NCI-H226 (cell line): ENCODE measurements around the gene UGT2B15.
"Not testable (repeated sequence)": the region's sequence is repeated elsewhere in the genome, so short reads cannot be mapped to it uniquely, and the experiment has no call there.

ENCODE experiments used
- DNase-seq: peaks from one replicate; pipeline ENCODE4 v3.0.0-alpha.2; 2015

Gene UGT2B15

DNA sequence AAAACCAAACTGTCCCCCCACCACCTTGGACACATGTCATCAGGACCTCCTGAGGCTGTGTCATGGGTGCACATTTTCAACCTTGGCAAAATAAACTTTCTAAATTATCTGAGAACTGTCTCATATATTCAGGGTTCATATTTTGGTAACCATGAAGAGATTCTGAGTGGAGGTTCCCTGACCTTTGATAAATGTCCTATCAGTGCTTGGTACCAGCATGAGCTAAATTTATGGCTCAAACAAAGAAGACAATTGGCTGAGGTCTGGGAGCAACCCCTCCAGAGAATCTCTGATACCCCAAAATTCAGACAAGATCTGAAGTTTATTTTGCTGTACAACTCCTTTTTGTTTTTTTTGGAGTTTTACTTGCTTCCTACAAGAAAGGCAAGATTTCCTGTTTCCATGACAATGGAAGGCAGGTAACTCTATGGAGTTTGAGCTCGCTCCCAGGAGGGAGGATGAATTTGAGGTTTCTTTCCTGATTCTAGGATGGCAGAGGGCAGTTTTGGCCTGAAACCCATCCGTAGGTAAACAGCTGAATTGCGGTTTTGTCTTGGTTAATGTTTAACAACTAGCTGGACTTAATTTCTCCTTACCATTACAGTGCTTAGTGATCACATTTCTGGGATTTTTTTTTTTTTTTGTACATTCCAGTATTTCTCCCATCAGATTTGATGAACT, 14.5 kb downstream of the UGT2B15 start:
- DNase-seq, result no peak

DNA sequence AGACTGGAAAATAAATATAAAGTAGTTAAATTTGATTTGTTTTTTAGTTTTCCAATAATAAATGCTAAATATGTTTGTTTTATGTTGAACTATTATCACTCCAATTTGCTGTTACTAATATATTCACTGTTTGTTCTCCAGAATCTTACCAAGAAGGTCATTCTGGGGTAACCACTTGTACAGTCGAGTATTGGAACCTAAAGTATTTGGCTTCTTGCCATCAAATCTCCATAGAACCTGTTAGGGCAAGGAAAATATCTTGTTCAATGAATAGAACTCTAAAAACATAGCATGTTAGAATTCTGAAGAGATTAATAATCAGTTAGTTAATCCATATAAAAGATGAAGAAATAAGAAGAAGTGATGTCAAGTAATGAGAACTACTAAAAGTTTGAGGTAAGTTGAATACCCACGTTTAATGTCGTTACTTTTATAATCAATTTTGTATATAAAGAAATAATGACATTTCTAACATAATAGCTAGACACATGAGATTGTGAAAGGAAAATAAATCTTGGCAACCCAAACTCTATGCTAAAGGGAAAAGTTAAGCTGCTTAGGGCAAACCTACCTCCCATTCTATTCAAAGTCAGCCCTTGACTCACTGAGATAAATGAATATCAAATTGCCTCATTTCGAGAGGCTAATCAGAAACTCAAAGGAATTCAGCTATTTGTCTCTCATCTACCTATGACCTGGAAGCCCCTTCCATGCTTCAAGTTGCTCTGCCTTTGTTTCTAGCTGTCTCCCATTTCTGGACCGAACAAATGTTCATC, 15.3 kb downstream of the UGT2B15 start:
- DNase-seq, result no peak

DNA sequence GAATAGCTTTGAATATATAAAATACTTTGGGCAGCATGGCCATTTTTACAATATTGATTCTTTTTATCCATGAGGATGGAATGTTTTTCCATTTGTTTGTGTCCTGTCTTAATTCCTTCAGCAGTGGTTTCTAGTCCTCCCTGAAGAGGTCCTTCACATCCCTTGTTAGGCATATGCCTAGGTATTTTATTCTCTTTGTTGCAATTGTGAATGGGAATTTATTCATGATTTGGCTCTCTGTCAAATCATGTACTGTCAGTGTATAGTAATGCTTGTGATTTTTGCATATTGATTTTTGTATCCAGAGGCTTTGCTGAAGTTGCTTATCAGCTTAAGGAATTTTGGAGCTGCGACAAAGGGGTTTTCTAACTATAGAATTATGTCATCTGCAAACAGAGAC, 18.5 kb downstream of the UGT2B15 start:
- DNase-seq, result no peak

DNA sequence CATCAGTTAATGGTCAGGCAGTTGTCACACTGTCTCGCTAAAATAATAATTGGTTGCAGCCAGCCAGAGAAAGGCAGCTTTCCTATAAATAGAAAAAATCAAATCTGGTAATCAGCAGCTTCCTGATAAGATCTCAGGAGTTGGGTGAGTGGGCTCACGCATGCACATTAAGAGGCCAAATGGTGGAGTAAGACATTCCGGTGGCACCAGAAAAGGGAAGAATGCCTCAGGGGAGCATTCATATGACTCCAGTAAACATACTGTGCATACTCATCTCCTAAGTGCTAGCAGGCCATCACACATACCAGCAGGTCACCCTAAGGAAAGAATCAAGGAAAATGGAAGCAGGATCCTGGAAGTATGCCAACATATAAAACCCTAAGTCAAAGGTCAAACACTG, 40.1 kb downstream of the UGT2B15 start:
- DNase-seq, result no peak

DNA sequence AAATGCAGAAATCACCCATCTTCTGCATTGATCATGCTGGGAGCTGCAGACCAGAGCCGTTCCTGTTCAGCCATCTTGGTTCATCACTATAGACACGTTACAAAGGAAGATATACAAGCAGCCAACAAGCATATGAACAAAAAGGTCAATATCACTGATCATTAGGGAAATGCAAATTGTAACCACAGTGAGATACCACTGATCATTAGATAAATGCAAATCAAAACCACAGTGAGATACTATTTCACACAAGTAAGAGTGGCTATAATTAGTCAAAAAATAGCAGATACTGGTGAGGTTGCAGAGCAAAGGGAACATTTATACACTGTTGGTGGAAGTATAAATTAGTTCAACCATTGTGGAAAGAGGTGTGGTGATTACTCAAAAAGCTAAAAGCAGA, 47.7 kb downstream of the UGT2B15 start:
- not testable (repeated sequence) for DNase-seq

DNA sequence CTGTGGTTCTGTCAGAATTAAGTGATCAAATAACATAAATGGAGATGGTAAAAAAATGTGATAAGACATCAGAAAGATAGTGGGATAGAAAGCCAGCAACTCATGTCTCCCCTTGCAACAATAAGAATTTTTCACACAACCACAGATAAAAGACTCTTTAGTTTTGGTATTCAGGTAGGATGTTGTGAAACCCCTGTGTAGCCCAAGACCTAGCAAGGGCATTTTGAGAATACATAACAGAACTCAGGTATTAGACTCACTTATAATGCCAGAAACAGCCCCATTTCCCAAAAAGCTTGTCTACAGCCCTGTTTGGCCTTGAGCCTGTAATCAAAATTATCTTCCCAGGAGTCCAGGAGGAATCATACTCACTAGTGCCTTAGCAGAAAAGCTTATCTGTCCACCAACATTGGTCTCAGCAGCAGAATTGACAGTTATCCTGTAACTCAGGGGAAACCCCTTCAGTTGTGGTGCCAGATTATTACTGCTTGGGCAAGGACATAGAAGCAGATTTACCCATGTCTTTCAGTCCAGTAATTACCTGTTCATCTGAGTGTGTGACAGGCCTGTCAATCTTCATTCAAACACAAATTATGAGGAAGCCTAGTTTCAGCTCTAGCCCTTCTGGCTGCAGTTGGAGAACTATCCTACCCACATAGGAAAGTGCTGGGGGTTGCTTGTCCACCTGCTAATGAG, 53.3 kb downstream of the UGT2B15 start:
- no peak for DNase-seq

DNA sequence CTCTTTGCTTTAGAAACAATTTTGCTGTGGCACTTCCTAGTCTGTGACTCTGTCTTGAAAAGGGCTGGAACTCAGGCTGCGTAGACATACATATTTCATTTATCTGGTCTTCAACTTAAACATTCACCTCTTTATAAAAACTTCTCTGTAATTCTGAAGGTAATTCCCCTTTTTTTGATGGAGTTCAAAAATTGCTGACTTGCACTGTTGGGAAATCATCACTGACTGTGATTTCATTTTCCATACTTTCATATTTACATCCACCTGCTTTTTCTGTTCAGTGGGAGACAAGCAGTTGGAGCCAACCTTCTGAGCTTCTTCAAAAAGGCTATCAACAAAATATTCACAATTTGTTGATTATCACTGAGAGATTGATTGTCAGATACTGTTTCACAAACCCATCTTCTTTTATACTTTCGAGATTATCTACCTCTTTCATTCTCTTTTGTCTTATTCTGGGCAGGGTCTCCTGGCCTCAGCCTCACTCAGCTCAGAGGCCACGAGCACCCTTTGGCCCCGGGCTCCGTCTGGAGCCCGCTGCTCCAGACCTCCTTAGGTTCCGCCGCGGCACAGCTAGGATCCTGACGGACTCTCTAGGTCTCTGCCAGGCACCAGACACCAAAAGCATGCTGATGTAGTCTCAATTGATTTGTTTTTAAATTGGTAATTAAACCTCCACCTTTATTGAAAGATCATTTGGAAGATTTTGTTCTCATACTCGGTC, 54.6 kb downstream of the UGT2B15 start:
- DNase-seq, result no peak

DNA sequence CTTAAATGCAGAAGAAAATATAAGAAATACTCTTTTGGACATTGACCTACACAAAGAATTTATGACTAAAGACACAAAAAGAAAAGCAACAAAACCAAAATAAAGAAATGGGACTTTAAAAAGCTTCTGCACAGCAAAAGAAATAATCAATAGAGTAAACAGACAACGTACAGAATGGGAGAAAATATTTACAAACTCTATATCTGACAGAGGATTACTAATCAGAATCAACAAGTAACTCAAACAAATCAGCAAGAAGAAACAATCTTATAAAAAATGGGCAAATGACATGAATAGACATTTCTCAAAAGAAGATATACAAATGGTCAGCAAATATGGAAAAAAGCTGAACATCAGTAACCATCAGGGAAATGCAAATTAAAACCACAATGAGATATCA, 56.7 kb downstream of the UGT2B15 start:
- no peak for DNase-seq

DNA sequence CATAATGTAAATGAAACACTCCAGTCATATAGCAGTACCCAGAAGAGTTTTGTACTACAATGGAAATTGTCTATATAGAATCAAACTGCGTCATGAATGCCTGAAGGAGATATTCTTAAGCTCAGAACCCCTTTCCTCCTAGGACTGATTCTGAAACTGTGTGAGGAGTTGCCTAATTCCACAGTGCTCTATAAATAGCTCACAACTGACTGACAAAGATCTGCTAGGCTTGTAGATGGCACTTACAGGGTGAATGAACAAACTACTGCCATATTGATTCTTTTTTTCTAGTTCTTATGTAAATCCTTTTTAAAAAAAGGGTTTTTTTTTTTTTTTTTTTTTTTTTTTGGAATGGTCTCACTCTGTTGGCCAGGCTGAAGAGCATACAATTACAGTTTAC, 64.2 kb downstream of the UGT2B15 start:
- no peak for DNase-seq

DNA sequence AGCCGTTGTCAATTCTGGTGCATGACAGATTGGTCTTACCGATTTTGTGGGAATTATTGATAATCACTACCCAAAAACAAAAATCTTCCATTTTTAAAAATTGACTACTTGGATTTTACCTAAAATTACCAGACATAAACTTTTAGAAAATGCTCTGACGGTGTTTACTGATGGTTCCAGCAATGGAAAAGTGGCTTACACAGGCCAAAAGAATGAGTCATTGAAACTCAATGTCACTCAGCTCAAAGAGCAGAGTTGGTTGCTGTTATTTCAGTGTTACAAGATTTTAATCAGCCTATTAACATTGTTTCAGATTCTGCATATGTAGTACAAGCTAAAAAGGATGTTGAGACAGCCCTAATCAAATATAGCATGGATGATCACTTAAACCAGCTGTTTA, 71.3 kb downstream of the UGT2B15 start:
- no peak for DNase-seq

DNA sequence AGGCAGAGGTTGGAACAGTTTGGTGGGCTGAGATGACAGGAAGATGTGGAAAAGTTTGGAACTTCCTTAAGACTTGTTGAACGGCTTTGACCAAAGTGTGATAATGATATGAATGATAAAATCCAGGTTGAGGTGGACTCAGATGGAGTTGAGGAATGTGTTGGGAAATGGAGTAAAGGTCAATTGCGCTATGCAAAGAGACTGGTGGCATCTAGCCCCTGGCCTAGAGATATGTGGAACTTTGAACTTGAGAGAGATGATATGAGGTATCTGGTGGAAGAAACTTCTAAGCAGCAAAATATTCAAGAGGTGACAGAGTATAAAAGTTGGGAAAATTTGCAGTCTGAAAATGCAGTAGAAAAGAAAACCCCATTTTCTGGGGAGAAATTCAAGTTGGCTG, 73.0 kb downstream of the UGT2B15 start:
- no peak for DNase-seq
